DOHH2 (cell line): ENCODE measurements around the gene CTSD.

Experiments used
- H3F3A ChIP-seq: fragments of 200-600 bp; sonication (generic), shearing (Covaris generic); 2 replicates; pipeline ENCODE4 v1.6.0; 2016; ENCODE audit warnings: antibody characterized with exemption, mild to moderate bottlenecking; ENCODE audit not compliant: control insufficient read depth, insufficient read depth
- H3K27ac ChIP-seq: fragments of 200-600 bp; sonication (generic); 2 replicates; pipeline ENCODE4 v1.5.1; 2014; ENCODE audit warnings: low read depth, mild to moderate bottlenecking, low read length, moderate library complexity
- H3K27me3 ChIP-seq: fragments of 200-600 bp; sonication (generic); 2 replicates; pipeline ENCODE4 v1.6.1; 2014; ENCODE audit warnings: mild to moderate bottlenecking, low read length, mixed read lengths; ENCODE audit not compliant: control insufficient read depth
- H3K36me3 ChIP-seq: fragments of 200-600 bp; sonication (generic); 2 replicates; pipeline ENCODE4 v1.6.1; 2014; ENCODE audit warnings: mild to moderate bottlenecking, low read length, moderate library complexity, mixed read lengths; ENCODE audit not compliant: control insufficient read depth
- H3K4me1 ChIP-seq: fragments of 200-600 bp; sonication (generic); 2 replicates; pipeline ENCODE4 v1.6.1; 2014; ENCODE audit warnings: mild to moderate bottlenecking, low read length, mixed read lengths; ENCODE audit not compliant: control insufficient read depth
- H3K4me2 ChIP-seq: fragments of 200-600 bp; sonication (generic); 2 replicates; pipeline ENCODE4 v1.6.0; 2014; ENCODE audit warnings: mild to moderate bottlenecking, low read length, moderate library complexity
- H3K4me3 ChIP-seq: fragments of 200-600 bp; sonication (generic); 2 replicates; pipeline ENCODE4 v1.5.1; 2014; ENCODE audit warnings: mild to moderate bottlenecking, low read length, mixed read lengths
- H3K79me2 ChIP-seq: fragments of 200-600 bp; sonication (generic); 2 replicates; pipeline ENCODE4 v1.6.1; 2014; ENCODE audit warnings: mild to moderate bottlenecking, low read length, mixed read lengths; ENCODE audit not compliant: control insufficient read depth
- H3K9me2 ChIP-seq: fragments of 200-600 bp; sonication (generic); replicated peaks from 2 replicates; pipeline ENCODE4 v1.6.1; 2014; ENCODE audit warnings: mild to moderate bottlenecking, low read length, mixed read lengths; ENCODE audit not compliant: control insufficient read depth
- H3K9me3 ChIP-seq: fragments of 200-600 bp; sonication (generic); 2 replicates; pipeline ENCODE4 v1.6.1; 2014; ENCODE audit warnings: antibody characterized with exemption, low read length, mixed read lengths; ENCODE audit not compliant: control insufficient read depth, insufficient read depth
- H4K20me1 ChIP-seq: fragments of 200-600 bp; sonication (generic); 2 replicates; pipeline ENCODE4 v1.6.0; 2014; ENCODE audit warnings: low read depth, mild to moderate bottlenecking, antibody characterized with exemption, low read length, moderate library complexity; ENCODE audit not compliant: control insufficient read depth, insufficient read depth
- EZH2phosphoT487 ChIP-seq: fragments of 200-600 bp; sonication (generic); IDR thresholded peaks from 2 replicates; pipeline ENCODE4 v1.6.1; 2017; ENCODE audit warnings: borderline replicate concordance, mild to moderate bottlenecking, antibody characterized with exemption, low read length, moderate library complexity, mixed read lengths
- TF ChIP-seq, protein P1 (sequence below): fragments of 200-600 bp; sonication (generic); IDR thresholded peaks from one replicate; pipeline ENCODE4 v1.5.1; 2014; ENCODE audit warnings: antibody characterized with exemption, mild to moderate bottlenecking, low read depth, low read length; ENCODE audit not compliant: poor library complexity, severe bottlenecking

Gene CTSD

GRCh38 chr11:1782831-1783724 lies 19.4 kb upstream of the CTSD start:
- H3K9me3 ChIP-seq, result no peaks in the 10 kb centered on the region
- no peak overlapping the region for H3K4me3 ChIP-seq
- no peak overlapping the region for H3K27ac ChIP-seq
- no peaks in the 10 kb centered on the region for H3F3A ChIP-seq
- no peaks in the 10 kb centered on the region for H3K9me2 ChIP-seq
- H4K20me1 ChIP-seq, result no peaks in the 10 kb centered on the region
- no peaks in the 10 kb centered on the region for H3K36me3 ChIP-seq
- no peak for TF ChIP-seq EZH2phosphoT487
- TF ChIP-seq, protein P1, sequence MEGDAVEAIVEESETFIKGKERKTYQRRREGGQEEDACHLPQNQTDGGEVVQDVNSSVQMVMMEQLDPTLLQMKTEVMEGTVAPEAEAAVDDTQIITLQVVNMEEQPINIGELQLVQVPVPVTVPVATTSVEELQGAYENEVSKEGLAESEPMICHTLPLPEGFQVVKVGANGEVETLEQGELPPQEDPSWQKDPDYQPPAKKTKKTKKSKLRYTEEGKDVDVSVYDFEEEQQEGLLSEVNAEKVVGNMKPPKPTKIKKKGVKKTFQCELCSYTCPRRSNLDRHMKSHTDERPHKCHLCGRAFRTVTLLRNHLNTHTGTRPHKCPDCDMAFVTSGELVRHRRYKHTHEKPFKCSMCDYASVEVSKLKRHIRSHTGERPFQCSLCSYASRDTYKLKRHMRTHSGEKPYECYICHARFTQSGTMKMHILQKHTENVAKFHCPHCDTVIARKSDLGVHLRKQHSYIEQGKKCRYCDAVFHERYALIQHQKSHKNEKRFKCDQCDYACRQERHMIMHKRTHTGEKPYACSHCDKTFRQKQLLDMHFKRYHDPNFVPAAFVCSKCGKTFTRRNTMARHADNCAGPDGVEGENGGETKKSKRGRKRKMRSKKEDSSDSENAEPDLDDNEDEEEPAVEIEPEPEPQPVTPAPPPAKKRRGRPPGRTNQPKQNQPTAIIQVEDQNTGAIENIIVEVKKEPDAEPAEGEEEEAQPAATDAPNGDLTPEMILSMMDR, result no peak
- no peaks in the 10 kb centered on the region for H3K79me2 ChIP-seq
- peaks cover 4% of the 10 kb centered on the region; the same call in 1 of the 2 replicates for H3K27me3 ChIP-seq
- H3K4me1 ChIP-seq, result no peaks in the 10 kb centered on the region
- H3K4me2 ChIP-seq, result no peak overlapping the region

DNA sequence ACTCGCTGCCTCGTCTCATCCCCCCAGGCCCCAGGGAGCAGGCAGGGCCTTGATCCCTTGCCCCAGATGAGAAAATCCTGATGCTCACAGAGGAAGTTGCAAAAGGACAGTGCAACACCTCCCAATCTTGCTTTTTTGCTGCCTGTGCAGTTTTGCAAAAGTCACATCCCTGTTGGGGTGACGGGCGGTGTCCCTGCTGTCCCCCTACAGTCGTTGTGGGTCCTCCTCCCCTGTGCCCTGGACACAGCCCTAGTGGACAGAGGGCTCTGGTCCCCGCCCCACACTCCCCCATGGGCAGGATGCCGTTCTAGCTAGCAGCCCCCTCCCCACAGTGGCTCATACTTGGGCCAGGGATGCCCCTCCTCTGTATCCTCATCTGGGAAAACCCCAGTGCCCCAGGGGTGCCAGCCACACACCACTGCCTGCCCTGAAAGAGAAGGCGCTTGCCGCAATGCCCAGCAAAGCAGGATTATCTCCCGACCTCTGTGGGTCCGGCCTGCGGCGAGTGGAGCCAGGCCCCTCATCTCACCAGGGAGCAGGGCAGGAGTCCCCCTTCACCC lies 18.4 kb upstream of the CTSD start:
- H3K79me2 ChIP-seq, result no peaks in the 10 kb centered on the region
- H3F3A ChIP-seq, result no peaks in the 10 kb centered on the region
- no peaks in the 10 kb centered on the region for H3K9me2 ChIP-seq
- H3K4me2 ChIP-seq, result no peak overlapping the region
- no peak overlapping the region for H3K4me3 ChIP-seq
- H3K4me1 ChIP-seq, result no peaks in the 10 kb centered on the region
- TF ChIP-seq EZH2phosphoT487, result no peak
- TF ChIP-seq, protein P1, result no peak
- H4K20me1 ChIP-seq, result no peaks in the 10 kb centered on the region
- H3K27me3 ChIP-seq, result peaks cover 4% of the 10 kb centered on the region; the same call in 1 of the 2 replicates
- H3K9me3 ChIP-seq, result no peaks in the 10 kb centered on the region
- no peaks in the 10 kb centered on the region for H3K36me3 ChIP-seq
- H3K27ac ChIP-seq, result no peak overlapping the region

- no peaks in the 10 kb centered on the region for H3K9me2 ChIP-seq
- no peaks in the 10 kb centered on the region for H3K9me3 ChIP-seq
- no peaks in the 10 kb centered on the region for H3K4me1 ChIP-seq
- H3K79me2 ChIP-seq, result no peaks in the 10 kb centered on the region
- no peak overlapping the region for H3K4me2 ChIP-seq
- H3K27me3 ChIP-seq, result peaks cover 4% of the 10 kb centered on the region; the same call in 1 of the 2 replicates
- no peaks in the 10 kb centered on the region for H4K20me1 ChIP-seq
- H3K36me3 ChIP-seq, result no peaks in the 10 kb centered on the region
- no peak overlapping the region for H3K27ac ChIP-seq
- TF ChIP-seq, protein P1, result no peak
- no peak for TF ChIP-seq EZH2phosphoT487
- no peak overlapping the region for H3K4me3 ChIP-seq
- H3F3A ChIP-seq, result no peaks in the 10 kb centered on the region
Measured at GRCh38 chr11:1781593-1781975, 17.9 kb upstream of the CTSD start.
